Neural progenitor cell (in vitro differentiated cells): Measurements from ENCODE around the gene EEF1AKMT3.

Experiments used
- CTCF ChIP-seq: fragments of 200-600 bp; sonication (generic); IDR thresholded peaks from 2 replicates; pipeline ENCODE4 v1.5.1; 2017; ENCODE audit warnings: antibody characterized with exemption, mild to moderate bottlenecking
- EZH2 ChIP-seq: fragments of 200-600 bp; sonication (generic); IDR thresholded peaks from 2 replicates; pipeline ENCODE4 v1.6.1; 2017; ENCODE audit warnings: antibody characterized with exemption, mild to moderate bottlenecking, moderate library complexity
- EZH2phosphoT487 ChIP-seq: fragments of 200-600 bp; sonication (generic); IDR thresholded peaks from 2 replicates; pipeline ENCODE4 v1.6.1; 2017; ENCODE audit warnings: antibody characterized with exemption

DNA sequence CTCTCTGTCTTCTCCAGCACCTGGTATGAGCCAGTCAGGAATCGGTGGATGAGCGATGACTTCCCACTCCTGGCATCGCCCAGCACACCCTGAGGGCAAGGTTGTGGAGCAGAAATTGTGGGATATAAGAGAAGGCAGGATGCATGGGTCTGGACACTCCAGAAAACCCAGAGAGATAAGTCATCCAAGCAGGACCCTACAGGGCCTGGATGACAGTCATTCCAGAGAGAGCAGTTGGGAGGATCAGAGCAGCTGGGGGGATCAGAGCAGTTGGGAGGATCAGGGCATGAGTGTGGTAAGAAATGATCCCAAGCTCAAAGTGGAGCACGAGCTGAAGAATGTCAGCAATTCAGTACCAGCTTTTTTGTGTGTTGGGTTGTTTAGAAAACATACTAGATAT lies 37.8 kb upstream of the EEF1AKMT3 start:
- no peak for TF ChIP-seq CTCF
- TF ChIP-seq EZH2 = no peak
- TF ChIP-seq EZH2phosphoT487 = no peak
